HT-29 (cell line): Measurements from ENCODE around the gene KRT4. TPM values are rescaled to one million over a fixed set of nuclear protein-coding genes. Genes with fewer than 3 reads are reported as not detected.
"Not testable (repeated sequence)": the region's sequence is repeated elsewhere in the genome, so short reads cannot be mapped to it uniquely, and the experiment has no call there.

Source experiments
- DNase-seq: peaks from one replicate; pipeline ENCODE4 v3.0.0-alpha.2; 2015; ENCODE audit warnings: low spot score
- total RNA-seq: library from RNA; depleted of rRNA; stranded (reverse); fragments of >200 nt; shearing (Covaris generic); gene quantifications from 2 replicates; pipeline ENCODE4 v1.2.3, GENCODE V29; 2014

KRT4 gene
- total RNA-seq, 1 experiment from 2014 or later = not detected

DNA sequence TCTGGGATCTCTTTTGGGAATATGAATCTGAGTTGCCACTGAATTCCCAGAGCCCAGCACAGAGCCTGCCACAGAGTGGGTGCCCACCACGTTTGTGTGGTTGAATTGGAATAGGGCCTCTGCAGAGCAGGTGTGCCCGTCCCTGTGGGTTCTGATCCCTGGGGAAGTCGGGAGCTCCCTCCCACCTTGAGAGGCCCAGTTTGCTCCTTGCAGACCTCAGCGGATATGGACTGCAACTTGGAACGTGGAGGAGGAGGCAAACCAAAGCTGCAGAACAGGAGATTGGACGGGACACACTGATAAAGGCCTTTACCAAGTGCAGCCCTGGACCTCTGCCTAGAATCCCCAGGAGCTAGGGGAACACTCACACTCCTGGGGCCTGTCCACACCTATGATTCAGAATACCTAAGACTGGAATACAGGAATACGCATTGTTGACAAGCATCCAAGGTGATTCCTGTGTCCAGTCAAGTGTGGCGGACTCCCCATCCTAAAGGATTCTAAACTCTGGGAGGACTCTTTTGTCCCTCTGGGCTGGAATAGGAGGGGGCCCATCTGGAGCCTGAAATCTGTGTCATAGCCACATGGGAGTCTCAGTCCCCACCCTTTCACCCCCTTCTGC is 39.2 kb downstream of the KRT4 start:
- DNase-seq = no peak

DNA sequence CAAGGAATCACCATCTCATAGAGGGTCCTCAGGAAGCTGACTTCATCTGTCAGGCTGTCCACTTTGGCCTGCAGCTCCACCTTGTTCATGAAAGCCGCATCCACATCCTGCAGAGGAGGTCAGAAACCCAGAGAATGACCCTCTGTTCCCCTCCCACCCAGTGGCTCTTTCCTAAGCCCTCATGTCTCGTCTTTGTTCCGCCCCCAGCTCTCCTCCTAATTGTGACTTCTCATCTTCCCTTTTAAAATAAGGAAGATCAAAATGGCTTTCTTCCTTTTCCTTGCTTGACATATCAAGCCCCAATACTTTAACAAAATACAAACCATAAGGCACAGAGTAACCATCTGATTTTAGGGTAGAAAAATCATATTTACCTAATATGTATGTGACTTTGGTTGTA is 41.1 kb downstream of the KRT4 start:
- no peak for DNase-seq

DNA sequence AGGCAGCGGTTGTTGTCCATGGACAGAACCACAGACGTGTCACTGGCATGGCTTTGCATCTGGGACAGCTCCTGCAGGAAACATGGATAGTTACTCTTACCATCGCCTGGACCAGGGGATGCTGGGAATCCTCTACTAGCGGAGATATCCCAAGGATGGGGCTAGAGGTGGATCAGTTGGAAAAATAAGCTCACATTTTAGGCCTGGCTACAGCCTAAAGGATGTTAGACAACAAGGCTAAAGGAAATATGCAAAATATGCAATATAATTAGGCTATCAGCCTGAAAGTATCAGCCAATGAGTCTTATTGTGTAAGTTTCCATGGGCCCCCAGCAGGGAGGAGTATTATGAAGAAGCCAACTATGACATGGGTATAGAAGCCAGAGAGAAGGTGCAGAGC is 41.7 kb downstream of the KRT4 start:
- no peak for DNase-seq

DNA sequence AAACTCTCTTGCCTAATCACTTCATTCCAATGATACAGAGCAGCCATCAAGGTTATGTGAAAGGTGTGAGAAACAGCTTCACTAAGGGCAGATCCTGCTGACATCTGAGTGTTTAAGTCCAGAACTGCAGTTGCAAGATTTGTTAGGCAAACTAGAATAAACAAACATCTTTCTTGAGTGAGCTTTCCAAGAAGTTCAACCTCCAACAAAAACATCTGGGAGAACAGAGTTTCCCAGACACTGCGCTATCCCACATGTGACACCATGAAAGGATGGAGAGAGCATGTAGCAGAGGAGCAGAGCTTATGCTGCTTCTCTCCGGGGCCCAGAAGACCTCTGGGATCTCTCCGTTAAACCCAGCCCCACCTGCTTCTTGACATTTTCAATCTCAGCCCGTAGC is 42.4 kb downstream of the KRT4 start:
- no peak for DNase-seq

DNA sequence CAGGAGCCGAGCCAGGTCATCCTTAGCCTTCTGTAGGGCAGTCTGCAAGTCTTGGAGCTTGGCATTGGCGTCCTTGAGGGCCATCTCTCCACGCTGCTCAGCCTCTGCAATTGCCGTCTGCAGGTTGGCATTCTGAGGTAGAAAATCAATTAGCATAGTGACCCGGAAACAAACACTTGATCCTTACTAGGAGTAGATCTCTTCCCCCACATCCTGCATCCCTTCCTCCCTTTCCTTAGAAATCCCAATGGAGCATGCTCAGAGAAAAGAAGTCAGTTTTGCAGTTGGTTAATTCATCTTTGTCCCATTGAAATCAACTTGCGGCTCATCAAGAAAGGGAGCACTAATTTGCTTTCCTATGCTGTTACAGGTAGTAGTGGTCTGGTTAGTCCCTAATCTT is 42.8 kb downstream of the KRT4 start:
- DNase-seq = no peak

DNA sequence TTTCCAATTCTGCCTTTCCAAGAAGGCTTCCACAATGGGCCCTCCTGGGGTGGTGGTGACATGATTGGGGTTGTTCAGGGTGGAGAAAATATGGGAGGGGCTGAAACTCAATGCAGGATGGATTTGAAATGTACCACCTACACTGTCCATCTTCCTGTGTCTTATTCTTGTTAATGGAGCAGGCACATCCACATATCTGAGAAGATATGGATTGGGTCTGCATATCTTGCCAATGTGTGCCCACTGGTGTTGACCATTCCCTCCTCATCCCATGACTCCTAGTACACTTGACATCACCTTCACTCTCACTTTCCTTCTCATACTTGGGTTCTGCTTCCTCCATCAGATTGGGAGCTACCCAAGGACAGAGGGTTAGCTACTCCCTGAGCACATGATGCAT is 44.0 kb downstream of the KRT4 start:
- no peak for DNase-seq

DNA sequence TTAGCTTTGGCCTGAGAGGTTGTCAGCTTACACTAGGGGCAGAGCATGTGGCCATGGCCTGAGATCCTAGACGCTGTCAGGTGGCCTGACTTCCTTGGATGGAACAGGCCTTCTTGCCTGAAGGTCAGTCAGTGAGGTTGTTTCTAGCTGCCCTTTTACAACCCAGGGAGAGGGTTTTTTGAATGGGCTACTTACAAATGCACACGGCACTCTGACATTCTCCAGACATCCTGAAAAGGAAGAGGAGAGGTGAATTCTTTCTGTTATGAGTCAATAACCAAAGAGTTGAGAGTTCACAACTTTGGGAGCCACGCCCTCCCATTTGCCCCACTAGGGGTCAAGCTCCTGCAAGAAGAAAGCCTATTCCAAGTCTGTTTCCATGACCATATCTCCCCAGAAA is 44.6 kb downstream of the KRT4 start:
- DNase-seq = no peak

DNA sequence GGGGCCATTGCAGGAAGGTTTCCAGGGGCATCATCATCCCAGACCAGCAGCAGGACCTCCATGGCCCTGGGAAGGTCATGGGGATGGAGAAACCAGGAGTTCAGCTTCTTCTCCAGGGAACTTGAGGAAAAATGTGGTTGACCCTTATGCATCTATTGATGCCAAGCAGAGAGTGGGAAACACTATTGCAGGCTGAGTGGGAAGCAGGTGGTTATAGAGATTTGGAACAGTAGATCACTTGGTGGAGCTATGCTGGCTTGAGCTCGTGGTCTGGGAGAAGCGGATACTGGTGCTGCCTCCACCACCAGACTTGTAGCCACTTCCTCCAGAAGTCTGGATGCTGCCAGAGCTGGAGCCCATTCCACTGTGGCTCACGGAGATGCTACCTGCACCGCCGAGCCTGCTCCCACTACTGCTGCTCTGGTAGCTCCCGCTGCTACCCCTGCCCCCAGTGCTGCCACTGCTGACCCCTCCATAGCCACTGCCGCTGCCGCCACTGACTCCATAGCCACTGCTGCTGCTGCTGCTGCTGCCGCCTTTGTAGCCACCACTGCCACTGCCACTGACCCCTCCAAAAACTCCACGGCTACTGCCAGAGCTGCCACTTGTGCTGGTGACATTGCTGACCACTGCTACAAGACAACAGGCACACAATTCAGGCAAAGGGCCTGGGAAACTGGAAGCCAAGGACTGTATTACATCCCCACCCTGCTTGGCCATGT is 45.3 kb downstream of the KRT4 start:
- DNase-seq = no peak

DNA sequence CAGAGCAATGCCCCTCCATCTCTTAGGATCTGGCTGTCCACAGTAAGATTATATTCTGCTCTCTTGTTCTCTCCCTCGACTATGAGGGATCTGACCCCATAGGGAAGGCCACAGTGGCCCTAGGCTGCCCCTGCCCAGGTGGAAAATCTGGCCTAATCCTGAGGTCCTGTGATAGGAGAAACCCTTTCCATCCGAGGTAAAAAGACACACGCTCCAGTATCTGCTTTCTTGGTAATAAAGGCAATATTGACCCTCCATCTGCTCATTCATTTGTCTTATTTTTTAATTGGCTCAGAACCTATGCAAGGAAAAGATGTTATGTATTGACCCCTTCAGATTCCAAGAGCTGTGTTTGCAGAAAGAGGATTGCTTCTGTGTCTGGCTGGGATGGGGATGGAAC is 46.5 kb downstream of the KRT4 start:
- DNase-seq = no peak

DNA sequence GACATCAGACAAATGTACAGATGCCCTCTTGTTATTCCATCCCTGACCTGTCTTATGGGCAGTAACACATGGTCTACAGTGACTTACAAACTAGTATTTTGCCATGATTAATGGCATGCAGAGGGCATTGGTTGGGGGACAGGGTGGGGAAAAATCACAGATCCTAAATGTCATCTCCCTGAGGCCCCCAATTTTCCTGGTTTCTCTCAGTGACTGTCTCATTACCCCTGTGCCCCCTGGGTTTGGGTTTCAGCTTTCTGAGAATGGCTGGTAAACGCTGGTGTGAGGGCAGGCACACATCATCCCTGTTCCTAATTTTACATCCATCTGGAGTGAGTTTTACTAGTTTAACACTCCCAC is 46.9 kb downstream of the KRT4 start:
- DNase-seq = no peak

DNA sequence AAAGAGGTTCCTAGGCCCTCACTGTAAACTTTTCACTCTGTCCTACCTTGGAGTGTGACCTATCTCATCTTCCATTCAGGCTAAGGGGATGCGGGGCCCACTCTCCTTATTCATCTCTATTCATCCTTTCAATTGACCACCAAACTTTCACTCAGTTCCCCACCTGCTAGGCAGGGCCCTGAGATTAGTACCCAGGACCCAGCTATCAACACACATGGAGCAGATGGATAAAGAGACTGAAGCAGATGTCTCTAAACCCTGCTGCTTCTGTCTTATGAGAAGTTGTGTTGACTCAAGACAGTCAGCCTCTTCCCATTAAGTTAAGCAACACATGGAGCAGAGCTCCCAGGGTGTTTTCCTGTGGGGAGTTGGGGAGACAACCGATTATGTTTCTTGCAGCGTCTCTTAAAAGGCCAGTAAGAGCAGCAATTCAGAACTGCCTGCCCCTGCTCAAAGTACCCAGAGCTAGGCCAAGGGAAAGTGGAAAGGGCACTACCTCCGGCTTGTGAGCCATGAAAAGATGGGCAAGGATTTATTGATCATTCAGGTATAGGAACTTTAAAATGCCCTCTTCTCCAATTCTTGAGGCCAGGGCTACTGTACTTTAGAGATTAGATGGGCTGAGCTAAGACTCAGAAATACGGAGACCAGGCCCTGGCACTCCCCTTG is 47.4 kb downstream of the KRT4 start:
- DNase-seq = no peak

DNA sequence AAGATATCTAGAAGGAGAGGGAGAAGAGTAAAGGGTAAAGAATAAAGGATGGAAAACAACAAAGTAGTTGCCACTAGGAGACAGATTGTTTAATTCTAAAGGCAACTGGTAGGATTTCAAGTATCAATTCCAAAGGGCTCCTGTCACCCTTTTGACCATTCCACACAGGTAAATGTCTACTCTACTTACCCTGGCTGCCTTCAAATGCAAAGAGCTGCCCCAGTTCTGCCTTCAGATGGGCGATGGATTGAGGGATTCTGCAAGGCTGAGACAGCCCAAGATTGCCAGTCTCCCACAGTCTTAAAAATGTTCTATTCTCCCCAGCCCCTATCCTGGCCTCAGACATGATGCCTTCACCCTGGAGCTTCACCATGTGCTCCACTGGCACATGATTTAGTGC is 48.2 kb downstream of the KRT4 start:
- DNase-seq = no peak

DNA sequence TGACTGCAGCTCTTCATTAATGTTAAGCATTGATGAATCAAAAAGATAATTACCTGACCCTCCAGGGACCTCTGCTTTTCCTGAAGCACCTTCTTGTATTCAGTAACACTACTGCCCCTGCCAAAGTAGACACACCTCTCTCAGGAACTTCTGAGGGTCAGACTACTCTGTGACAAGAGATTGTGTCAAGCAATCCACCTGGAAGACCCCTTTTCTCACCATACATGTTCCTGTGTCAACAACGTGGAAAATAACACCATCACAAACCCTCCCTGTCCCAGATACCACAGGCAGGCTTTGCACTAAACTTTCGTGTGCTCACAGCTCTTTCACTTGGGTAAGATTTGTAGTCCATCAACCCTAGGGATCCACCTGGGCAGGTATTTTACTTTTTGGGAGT is 49.9 kb downstream of the KRT4 start:
- no peak for DNase-seq

DNA sequence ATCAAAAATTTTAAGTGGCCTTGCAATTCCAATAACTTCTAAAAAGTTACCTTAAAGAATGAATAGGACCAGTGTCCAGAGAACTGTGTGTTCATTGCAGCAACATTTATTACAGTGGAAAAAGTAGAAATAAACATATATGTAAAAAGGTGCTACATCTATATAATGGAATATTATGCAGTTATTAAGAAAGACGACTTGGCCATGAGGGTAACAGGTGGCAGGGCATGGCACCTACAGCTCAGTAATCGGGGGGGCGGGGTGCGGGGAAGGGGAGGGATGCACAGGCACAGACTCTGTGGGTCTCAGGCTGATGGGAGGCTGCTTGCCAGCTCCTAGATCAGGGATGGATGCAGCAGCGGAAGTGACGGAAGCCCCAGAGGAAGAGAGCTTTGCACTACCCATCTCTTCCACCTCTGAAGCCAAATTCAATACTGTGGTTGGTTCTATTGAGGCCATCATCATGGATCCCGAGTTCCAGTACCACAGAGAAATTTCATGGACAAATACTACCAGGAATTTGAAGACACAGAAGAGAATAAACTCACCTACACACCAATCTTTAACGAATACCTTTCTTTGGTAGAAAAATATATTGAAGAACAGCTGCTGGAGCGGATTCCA is 50.8 kb downstream of the KRT4 start:
- DNase-seq = no peak

DNA sequence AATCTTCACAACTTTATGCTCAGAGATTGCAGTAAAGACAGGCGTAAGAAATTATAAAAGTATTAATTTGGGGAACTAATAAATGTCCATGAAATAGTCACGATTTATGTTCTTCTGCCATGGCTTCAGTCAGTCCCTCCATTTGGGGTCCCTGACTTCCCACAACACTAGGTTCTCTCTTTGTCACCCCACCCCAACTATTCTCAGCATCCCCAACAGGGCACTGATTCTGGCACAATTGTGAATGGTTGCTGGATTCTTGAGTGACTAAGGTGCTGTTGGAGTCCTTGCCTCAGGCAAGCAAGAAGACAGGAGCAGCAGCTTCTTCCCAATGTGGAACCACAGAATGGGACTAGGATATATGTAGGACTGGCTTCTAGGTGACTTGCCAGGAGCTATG is 52.1 kb downstream of the KRT4 start:
- DNase-seq = no peak

DNA sequence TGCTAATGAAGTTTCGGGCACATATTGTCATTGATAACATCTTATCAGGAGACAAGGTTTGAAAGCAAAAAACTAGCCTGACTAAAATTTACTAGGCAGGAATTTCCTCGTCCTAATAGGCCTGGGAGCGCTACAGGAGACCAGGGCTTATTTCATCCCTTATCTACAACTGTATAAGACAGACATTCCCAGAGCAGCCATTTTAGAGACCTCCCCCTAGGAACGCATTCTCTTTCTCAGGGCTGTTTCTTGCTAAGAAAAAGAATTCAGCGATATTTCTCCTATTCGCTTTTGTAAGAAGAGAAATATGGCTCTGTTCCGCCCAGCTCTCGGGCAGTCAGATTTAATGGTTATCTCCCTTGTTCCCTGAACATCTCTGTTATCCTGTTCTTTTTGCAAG is 52.7 kb downstream of the KRT4 start:
- DNase-seq = not testable (repeated sequence)

DNA sequence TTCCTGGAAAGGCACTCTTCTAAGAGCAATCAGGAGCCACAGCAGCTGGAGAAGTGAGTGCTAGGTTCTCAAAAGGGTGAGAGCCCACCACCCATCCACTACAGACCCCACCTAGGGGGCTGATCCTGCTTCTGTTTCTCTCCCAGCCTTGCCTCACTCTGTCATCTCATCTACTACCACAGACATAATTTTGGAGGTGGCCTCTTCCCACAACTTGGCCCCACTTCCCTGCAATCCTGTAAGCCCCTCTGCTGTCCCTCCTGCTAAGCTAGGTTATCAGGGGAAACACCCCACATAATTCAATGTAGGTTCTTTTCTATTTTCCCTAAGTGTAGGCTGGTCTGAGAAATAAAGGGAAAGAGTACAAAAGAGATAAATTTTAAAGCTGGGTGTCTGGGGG is 53.3 kb downstream of the KRT4 start:
- DNase-seq = no peak

DNA sequence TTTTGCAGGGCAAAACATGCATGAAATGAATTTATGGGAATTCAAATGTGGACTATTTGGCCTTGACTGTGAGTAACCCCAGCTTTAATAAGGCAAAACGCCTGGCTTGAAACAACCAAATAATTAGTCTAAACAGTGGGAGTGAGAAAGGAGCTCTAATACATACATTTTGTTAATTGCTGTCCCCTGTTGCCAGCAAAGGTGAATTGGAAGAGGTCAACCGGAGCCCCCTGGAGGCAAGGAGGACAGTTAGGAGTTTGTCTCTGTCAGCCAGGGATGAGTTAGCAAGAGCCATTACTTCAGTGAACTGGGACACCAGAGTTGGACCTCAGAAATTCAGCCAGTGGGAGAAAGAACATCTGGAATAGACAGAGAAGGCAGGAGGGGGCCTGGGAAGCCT is 54.2 kb downstream of the KRT4 start:
- DNase-seq = no peak

DNA sequence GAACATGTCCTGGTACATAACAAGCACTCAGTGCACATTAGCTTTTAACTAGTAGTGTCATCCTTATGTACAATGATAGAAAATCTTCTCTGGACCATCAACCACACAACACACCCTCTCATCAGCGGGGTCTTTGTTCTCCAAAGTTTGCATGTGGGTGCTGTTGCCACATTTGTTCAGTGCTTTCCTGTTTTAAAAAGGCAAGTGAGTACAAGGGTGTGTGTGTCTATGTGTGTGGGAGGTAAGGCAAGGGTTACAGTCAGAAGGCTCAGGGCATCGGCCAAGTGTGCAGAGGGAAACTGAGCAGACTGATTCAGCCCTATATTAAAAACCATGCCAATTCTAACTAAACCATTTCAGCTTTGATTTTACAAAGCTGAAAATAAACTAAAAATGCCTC is 54.7 kb downstream of the KRT4 start:
- no peak for DNase-seq

DNA sequence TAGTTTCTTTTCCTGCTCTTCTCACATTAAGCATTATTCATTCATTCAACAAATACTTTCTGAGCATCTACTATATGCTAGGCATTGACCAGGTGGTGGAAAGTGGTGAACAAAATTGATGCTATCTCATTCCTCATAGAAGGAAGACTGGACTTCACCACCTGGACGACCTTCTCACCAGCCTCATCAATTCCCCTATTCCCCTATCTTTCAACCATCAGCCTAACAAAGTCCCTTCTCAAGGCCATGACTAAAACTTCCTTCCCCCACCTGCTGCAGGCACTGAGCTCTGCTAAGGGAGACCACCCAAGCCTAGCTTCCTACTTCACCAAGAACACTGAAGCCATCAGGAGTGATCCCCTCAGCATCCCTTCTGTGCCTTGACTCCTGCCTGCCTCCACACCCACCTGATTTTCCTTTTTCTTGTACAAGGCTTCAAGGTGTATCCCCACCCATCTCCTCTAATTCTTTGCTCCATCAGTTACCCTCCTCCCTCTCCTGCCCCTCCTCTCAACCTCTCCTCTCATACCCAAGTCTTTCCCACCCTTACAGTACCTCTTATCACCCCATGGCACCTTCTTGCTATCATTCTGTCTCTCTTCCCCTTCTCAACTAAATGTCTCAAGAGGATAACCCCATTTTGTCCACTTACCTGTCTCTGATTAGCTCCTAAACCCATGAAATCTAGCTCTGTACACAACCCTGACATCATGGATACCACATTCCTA is 56.3 kb downstream of the KRT4 start:
- no peak for DNase-seq
